MM.1S (cell line): ENCODE data around the gene ANGEL2.
"Not testable (repeated sequence)": the region's sequence is repeated elsewhere in the genome, so short reads cannot be mapped to it uniquely, and the experiment has no call there.

Experiments used
- DNase-seq: peaks from one replicate; pipeline ENCODE4 v3.0.0-alpha.2; 2015
- H2AFZ ChIP-seq: fragments of 300-600 bp; sonication (generic); 2 replicates; pipeline ENCODE4 v1.6.0; 2016; ENCODE audit warnings: antibody characterized with exemption, low read length
- H3F3A ChIP-seq: fragments of 300-600 bp; sonication (generic); 2 replicates; pipeline ENCODE4 v1.6.1; 2016; ENCODE audit warnings: mild to moderate bottlenecking, antibody characterized with exemption, low read length, moderate library complexity, mixed read lengths; ENCODE audit not compliant: insufficient read depth
- H3K27ac ChIP-seq: fragments of 300-600 bp; sonication (generic); 2 replicates; pipeline ENCODE4 v1.5.1; 2016; ENCODE audit warnings: mild to moderate bottlenecking, low read length
- H3K27me3 ChIP-seq: fragments of 300-600 bp; sonication (generic); replicated peaks from 2 replicates; pipeline ENCODE4 v1.6.0; 2016; ENCODE audit warnings: low read length; ENCODE audit not compliant: insufficient read depth
- H3K36me3 ChIP-seq: fragments of 300-600 bp; sonication (generic); replicated peaks from 2 replicates; pipeline ENCODE4 v1.6.1; 2016; ENCODE audit warnings: mild to moderate bottlenecking, low read length, mixed read lengths; ENCODE audit not compliant: insufficient read depth
- H3K4me1 ChIP-seq: fragments of 300-600 bp; sonication (generic); 2 replicates; pipeline ENCODE4 v1.6.1; 2016; ENCODE audit warnings: low read length, mixed read lengths
- H3K4me2 ChIP-seq: fragments of 300-600 bp; sonication (generic); 2 replicates; pipeline ENCODE4 v1.6.0; 2016; ENCODE audit warnings: low read depth, low read length
- H3K4me3 ChIP-seq: fragments of 300-600 bp; sonication (generic); 2 replicates; pipeline ENCODE4 v1.5.1; 2016; ENCODE audit warnings: low read length, mixed read lengths
- H3K79me2 ChIP-seq: fragments of 300-600 bp; sonication (generic); 2 replicates; pipeline ENCODE4 v1.6.1; 2016; ENCODE audit warnings: mixed run types, low read length, mixed read lengths
- H3K9ac ChIP-seq: fragments of 300-600 bp; sonication (generic); 2 replicates; pipeline ENCODE4 v1.6.1; 2016; ENCODE audit warnings: low read length, mixed read lengths
- H3K9me2 ChIP-seq: fragments of 300-600 bp; sonication (generic); replicated peaks from 2 replicates; pipeline ENCODE4 v1.6.1; 2016; ENCODE audit warnings: mild to moderate bottlenecking, low read length, mixed read lengths; ENCODE audit not compliant: insufficient read depth
- H3K9me3 ChIP-seq: fragments of 300-600 bp; sonication (generic); replicated peaks from 2 replicates; pipeline ENCODE4 v1.6.1; 2016; ENCODE audit warnings: mild to moderate bottlenecking, low read length, mixed read lengths; ENCODE audit not compliant: insufficient read depth
- H4K20me1 ChIP-seq: fragments of 300-600 bp; sonication (generic); 2 replicates; pipeline ENCODE4 v1.6.1; 2016; ENCODE audit warnings: mild to moderate bottlenecking, low read length, moderate library complexity, mixed read lengths; ENCODE audit not compliant: insufficient read depth
- EZH2 ChIP-seq: fragments of 300-600 bp; sonication (generic); optimal IDR thresholded peaks from 2 replicates; pipeline ENCODE3; 2017; ENCODE audit warnings: low read depth, mild to moderate bottlenecking, antibody characterized with exemption, low read length, mixed read lengths
- EZH2phosphoT487 ChIP-seq: fragments of 300-600 bp; sonication (generic); IDR thresholded peaks from 2 replicates; pipeline ENCODE4 v1.6.1; 2018; ENCODE audit warnings: antibody characterized with exemption, low read length
- TF ChIP-seq, protein P1 (sequence below): fragments of 300-600 bp; sonication (generic); IDR thresholded peaks from 2 replicates; pipeline ENCODE4 v1.5.1; 2016; ENCODE audit warnings: antibody characterized with exemption, low read length, mixed read lengths

ANGEL2 gene

DNA sequence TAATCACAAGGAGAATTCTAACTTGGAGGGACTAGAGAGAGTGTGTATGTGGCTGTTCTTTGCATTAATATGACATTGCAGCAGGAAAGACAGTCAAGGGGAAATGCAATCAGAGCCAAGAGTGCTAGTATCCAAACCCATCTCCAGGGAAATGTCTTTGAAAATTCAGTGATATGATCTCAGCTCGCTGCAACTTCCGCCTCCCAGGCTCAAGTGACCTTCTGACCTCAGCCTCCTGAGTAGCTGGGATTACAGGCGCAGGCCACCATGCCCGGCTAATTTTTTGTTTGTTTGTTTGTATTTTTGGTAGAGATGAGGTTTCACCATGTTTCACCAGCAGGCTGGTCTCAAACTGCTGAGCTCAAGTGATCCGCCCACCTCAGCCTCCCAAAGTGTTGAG, 49.1 kb downstream of the ANGEL2 start:
- no peak overlapping the region for H3K4me2 ChIP-seq
- no peak overlapping the region for H2AFZ ChIP-seq
- no peak overlapping the region for H3K4me3 ChIP-seq
- no peak overlapping the region for H3K27ac ChIP-seq
- H3K79me2 ChIP-seq: no peaks in the 10 kb centered on the region
- no peak for TF ChIP-seq EZH2phosphoT487
- TF ChIP-seq EZH2: no peak
- TF ChIP-seq, protein P1, sequence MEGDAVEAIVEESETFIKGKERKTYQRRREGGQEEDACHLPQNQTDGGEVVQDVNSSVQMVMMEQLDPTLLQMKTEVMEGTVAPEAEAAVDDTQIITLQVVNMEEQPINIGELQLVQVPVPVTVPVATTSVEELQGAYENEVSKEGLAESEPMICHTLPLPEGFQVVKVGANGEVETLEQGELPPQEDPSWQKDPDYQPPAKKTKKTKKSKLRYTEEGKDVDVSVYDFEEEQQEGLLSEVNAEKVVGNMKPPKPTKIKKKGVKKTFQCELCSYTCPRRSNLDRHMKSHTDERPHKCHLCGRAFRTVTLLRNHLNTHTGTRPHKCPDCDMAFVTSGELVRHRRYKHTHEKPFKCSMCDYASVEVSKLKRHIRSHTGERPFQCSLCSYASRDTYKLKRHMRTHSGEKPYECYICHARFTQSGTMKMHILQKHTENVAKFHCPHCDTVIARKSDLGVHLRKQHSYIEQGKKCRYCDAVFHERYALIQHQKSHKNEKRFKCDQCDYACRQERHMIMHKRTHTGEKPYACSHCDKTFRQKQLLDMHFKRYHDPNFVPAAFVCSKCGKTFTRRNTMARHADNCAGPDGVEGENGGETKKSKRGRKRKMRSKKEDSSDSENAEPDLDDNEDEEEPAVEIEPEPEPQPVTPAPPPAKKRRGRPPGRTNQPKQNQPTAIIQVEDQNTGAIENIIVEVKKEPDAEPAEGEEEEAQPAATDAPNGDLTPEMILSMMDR: no peak
- no peaks in the 10 kb centered on the region for H3K9me3 ChIP-seq
- no peaks in the 10 kb centered on the region for H4K20me1 ChIP-seq
- H3K4me1 ChIP-seq: peaks cover 16% of the 10 kb centered on the region
- H3K36me3 ChIP-seq: no peaks in the 10 kb centered on the region
- no peaks in the 10 kb centered on the region for H3K9me2 ChIP-seq
- H3K27me3 ChIP-seq: no peaks in the 10 kb centered on the region
- no peak overlapping the region for H3K9ac ChIP-seq
- peaks cover 8% of the 10 kb centered on the region for H3F3A ChIP-seq
- no peak for DNase-seq

DNA sequence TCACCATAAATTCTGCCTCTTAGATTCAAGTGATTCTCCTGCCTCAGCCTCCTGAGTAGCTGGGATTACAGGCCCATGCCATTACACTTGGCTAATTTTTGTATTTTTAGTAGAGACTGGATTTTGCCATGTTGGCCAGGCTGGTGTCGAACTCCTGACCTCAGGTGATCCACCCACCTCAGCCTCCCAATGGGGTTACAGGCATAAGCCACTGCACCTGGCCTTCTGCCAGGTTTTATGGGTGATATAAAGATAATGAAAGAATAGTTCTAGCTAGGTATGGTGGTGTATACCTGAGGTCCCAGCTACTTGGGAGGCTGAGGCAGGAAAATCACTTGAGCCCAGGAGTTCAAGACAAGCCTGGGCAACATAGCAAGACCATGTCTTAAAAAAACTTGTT, 50.7 kb downstream of the ANGEL2 start:
- not testable (repeated sequence) for H3K27me3 ChIP-seq, H2AFZ ChIP-seq, H3K4me3 ChIP-seq, H3K4me2 ChIP-seq, H3K27ac ChIP-seq, H3K9ac ChIP-seq, H3K79me2 ChIP-seq, H3K9me3 ChIP-seq, H3F3A ChIP-seq, H3K36me3 ChIP-seq, DNase-seq, H3K9me2 ChIP-seq, H4K20me1 ChIP-seq
- peaks cover 16% of the 10 kb centered on the region for H3K4me1 ChIP-seq

DNA sequence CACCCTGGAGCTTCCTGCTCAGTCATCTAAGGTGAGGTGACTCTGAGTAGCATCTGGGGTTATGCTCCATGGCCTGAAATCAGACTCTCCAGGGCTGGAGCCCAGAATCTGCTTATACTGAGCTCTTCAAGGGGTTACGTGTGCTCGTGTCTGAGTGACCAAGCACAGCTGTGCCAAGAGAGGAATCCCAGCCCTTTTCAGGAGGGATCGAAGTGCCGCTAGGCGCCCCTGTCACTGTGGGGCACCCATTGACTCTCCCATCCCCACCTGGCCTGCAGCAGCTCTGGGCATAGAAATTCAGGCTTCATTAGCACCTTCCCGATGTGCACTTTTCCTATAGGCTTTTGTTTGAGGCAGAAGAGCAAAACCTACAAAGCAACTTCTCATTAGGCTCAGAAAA, 51.6 kb downstream of the ANGEL2 start:
- H3K9ac ChIP-seq: no peak overlapping the region
- H3K9me3 ChIP-seq: no peaks in the 10 kb centered on the region
- no peak overlapping the region for H3K4me3 ChIP-seq
- no peaks in the 10 kb centered on the region for H4K20me1 ChIP-seq
- no peak for DNase-seq
- H3K79me2 ChIP-seq: no peaks in the 10 kb centered on the region
- TF ChIP-seq, protein P1: no peak
- TF ChIP-seq EZH2phosphoT487: no peak
- no peak for TF ChIP-seq EZH2
- H3K36me3 ChIP-seq: no peaks in the 10 kb centered on the region
- H3K4me2 ChIP-seq: no peak overlapping the region
- H3K9me2 ChIP-seq: no peaks in the 10 kb centered on the region
- H3K4me1 ChIP-seq: peaks cover 16% of the 10 kb centered on the region
- no peaks in the 10 kb centered on the region for H3K27me3 ChIP-seq
- peaks cover 8% of the 10 kb centered on the region for H3F3A ChIP-seq
- no peak overlapping the region for H2AFZ ChIP-seq
- no peak overlapping the region for H3K27ac ChIP-seq

DNA sequence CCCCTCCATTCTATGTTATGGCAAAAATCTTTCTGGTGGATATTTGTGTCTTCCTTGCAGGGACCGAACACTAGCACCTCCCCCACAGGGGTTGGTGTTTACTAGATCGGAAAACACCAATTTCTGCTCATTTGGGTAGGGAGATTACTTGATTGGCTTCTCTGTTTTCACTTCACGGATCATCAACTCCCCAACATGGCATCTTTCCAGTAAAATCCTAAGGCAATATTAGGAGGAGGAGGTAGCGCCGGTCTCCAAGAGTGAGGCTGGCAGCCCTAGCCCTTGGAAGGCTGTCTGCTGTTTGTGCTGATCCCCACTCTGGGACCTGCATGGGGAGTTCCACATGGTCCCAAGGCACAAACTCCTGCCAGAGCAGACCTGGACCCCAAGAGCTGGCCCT, 53.2 kb downstream of the ANGEL2 start:
- Histone ChIP-seq H3K4me2 (no peak overlapping the region), H3F3A (no peaks in the 10 kb centered on the region; the same call in 1 of the 2 replicates), H3K36me3 (no peaks in the 10 kb centered on the region), H3K9me3 (no peaks in the 10 kb centered on the region), H3K4me1 (peaks cover 3% of the 10 kb centered on the region), H3K27me3 (no peaks in the 10 kb centered on the region), H3K9me2 (no peaks in the 10 kb centered on the region), H4K20me1 (no peaks in the 10 kb centered on the region), H3K4me3 (no peak overlapping the region), H3K79me2 (no peaks in the 10 kb centered on the region), H3K27ac (no peak overlapping the region), H2AFZ (no peak overlapping the region), H3K9ac (no peak overlapping the region)
- TF ChIP-seq EZH2 (no peak), EZH2phosphoT487 (no peak)
- TF ChIP-seq, protein P1: no peak
- DNase-seq: no peak
